WTC11 (cell line): ENCODE measurements around the gene MCFD2. TPM values are rescaled to one million over a fixed set of nuclear protein-coding genes. Genes with fewer than 3 reads are reported as not detected.

Source experiments
- ATAC-seq: fragments of 200-7000 bp; cut with Tn5 transposase; 2 replicates; pipeline ENCODE4 v1.10.0; 2021; ENCODE audit warnings: mild to moderate bottlenecking, moderate library complexity
- CTCF ChIA-PET: fragments of 300-600 bp; sonication (Branson Sonifier 250); formaldehyde crosslinking; loops from one replicate; lab custom pipeline; 2021; ENCODE audit warnings: antibody characterized with exemption; lab: Charles Lee
- POLR2A ChIA-PET: fragments of 350-600 bp; sonication (Branson Sonifier 250); formaldehyde crosslinking; loops from one replicate; lab custom pipeline; 2021; ENCODE audit warnings: antibody characterized with exemption; lab: Charles Lee
- DNase-seq: peaks from one replicate; pipeline ENCODE4 v3.0.0; 2021; ENCODE audit warnings: low spot score
- H3K27ac Mint-ChIP-seq: 2 replicates; pipeline ENCODE4 v1.8.0; 2021; ENCODE audit warnings: mixed read lengths
- H3K27me3 Mint-ChIP-seq: 2 replicates; pipeline ENCODE4 v1.8.0; 2021; ENCODE audit warnings: low read depth, mild to moderate bottlenecking, moderate library complexity, mixed read lengths
- H3K36me3 Mint-ChIP-seq: 2 replicates; pipeline ENCODE4 v1.8.0; 2021; ENCODE audit warnings: mixed read lengths
- H3K4me1 Mint-ChIP-seq: 2 replicates; pipeline ENCODE4 v1.8.0; 2022; ENCODE audit warnings: mixed read lengths
- H3K4me3 Mint-ChIP-seq: 2 replicates; pipeline ENCODE4 v1.8.0; 2021; ENCODE audit warnings: mild to moderate bottlenecking, moderate library complexity, mixed read lengths
- H3K9me3 Mint-ChIP-seq: 2 replicates; pipeline ENCODE4 v1.8.0; 2021; ENCODE audit warnings: mixed read lengths
- FOXJ3 ChIP-seq: sonication (generic); formaldehyde crosslinking; IDR thresholded peaks from 2 replicates; pipeline ENCODE4 v1.9.0; 2021; ENCODE audit warnings: missing genetic modification reagents, mild to moderate bottlenecking, borderline replicate concordance
- FOXK1 ChIP-seq: sonication (generic); formaldehyde crosslinking; IDR thresholded peaks from 2 replicates; pipeline ENCODE4 v1.8.0; 2022; ENCODE audit warnings: mild to moderate bottlenecking, moderate library complexity, missing genetic modification reagents
- GABPB1 ChIP-seq: sonication (generic); formaldehyde crosslinking; IDR thresholded peaks from 2 replicates; pipeline ENCODE4 v1.8.1; 2023; ENCODE audit warnings: mild to moderate bottlenecking, missing genetic modification reagents
- GRHL2 ChIP-seq: fragments of 250-450 bp; sonication (Bioruptor Pico); IDR thresholded peaks from 2 replicates; pipeline ENCODE4 v1.8.0; 2022; ENCODE audit warnings: mild to moderate bottlenecking, moderate library complexity; ENCODE audit not compliant: insufficient replicate concordance, severe bottlenecking
- GTF2I ChIP-seq: fragments of 250-450 bp; sonication (Bioruptor Pico); conservative IDR thresholded peaks from 2 replicates; pipeline ENCODE4 v1.4.0; 2021; ENCODE audit warnings: mild to moderate bottlenecking
- HMGA2 ChIP-seq: fragments of 250-450 bp; sonication (Bioruptor Pico); IDR thresholded peaks from 2 replicates; pipeline ENCODE4 v1.4.0; 2021; ENCODE audit warnings: mild to moderate bottlenecking, moderate library complexity
- MXD4 ChIP-seq: fragments of 250-450 bp; sonication (Bioruptor Pico); IDR thresholded peaks from 2 replicates; pipeline ENCODE4 v1.8.0; 2021; ENCODE audit warnings: mild to moderate bottlenecking, moderate library complexity, borderline replicate concordance
- NR2C2 ChIP-seq: sonication (generic); formaldehyde crosslinking; IDR thresholded peaks from 2 replicates; pipeline ENCODE4 v1.8.0; 2022; ENCODE audit warnings: mild to moderate bottlenecking, missing genetic modification reagents
- TEAD1 ChIP-seq: sonication (generic); formaldehyde crosslinking; IDR thresholded peaks from 2 replicates; pipeline ENCODE4 v1.8.0; 2022; ENCODE audit warnings: mild to moderate bottlenecking, missing genetic modification reagents
- ZBTB21 ChIP-seq: sonication (generic); formaldehyde crosslinking; IDR thresholded peaks from 2 replicates; pipeline ENCODE4 v1.8.1; 2023; ENCODE audit warnings: mild to moderate bottlenecking, missing genetic modification reagents, borderline replicate concordance
- ZNF219 ChIP-seq: sonication (generic); formaldehyde crosslinking; IDR thresholded peaks from 2 replicates; pipeline ENCODE4 v1.8.0; 2023; ENCODE audit warnings: missing genetic modification reagents, mild to moderate bottlenecking, borderline replicate concordance
- ZNF396 ChIP-seq: fragments of 250-450 bp; sonication (Bioruptor Pico); IDR thresholded peaks from 2 replicates; pipeline ENCODE4 v1.8.0; 2021; ENCODE audit warnings: mild to moderate bottlenecking, moderate library complexity, borderline replicate concordance
- total RNA-seq: library from RNA; stranded (reverse); gene quantifications from 3 replicates; pipeline ENCODE4 v1.2.3, GENCODE V29; 2021
- TF ChIP-seq, protein P1 (sequence below): sonication (generic); formaldehyde crosslinking; IDR thresholded peaks from 2 replicates; pipeline ENCODE4 v1.8.0; 2022; ENCODE audit warnings: missing genetic modification reagents
- TF ChIP-seq, protein P2 (sequence below): sonication (generic); formaldehyde crosslinking; IDR thresholded peaks from 2 replicates; pipeline ENCODE4 v1.8.0; 2023; ENCODE audit warnings: mild to moderate bottlenecking, missing genetic modification reagents
- TF ChIP-seq, protein P3 (sequence below): fragments of 250-450 bp; sonication (Bioruptor Pico); IDR thresholded peaks from 2 replicates; pipeline ENCODE4 v1.9.0; 2021; ENCODE audit warnings: mild to moderate bottlenecking
- TF ChIP-seq, protein P4 (sequence below): sonication (generic); formaldehyde crosslinking; IDR thresholded peaks from 2 replicates; pipeline ENCODE4 v1.8.1; 2022; ENCODE audit warnings: mild to moderate bottlenecking, missing genetic modification reagents, moderate library complexity, borderline replicate concordance
- TF ChIP-seq, protein P5 (sequence below): sonication (generic); formaldehyde crosslinking; IDR thresholded peaks from 2 replicates; pipeline ENCODE4 v1.8.0; 2022; ENCODE audit warnings: mild to moderate bottlenecking, missing genetic modification reagents
- TF ChIP-seq, protein P6 (sequence below): sonication (generic); formaldehyde crosslinking; IDR thresholded peaks from 2 replicates; pipeline ENCODE4 v1.8.0; 2023; ENCODE audit warnings: missing genetic modification reagents
- TF ChIP-seq, protein P7 (sequence below): sonication (generic); formaldehyde crosslinking; IDR thresholded peaks from 2 replicates; pipeline ENCODE4 v1.8.1; 2022; ENCODE audit warnings: low read depth, missing genetic modification reagents, borderline replicate concordance

MCFD2 gene
- total RNA-seq, 1 experiment from 2014 or later, result 68.1 TPM

DNA sequence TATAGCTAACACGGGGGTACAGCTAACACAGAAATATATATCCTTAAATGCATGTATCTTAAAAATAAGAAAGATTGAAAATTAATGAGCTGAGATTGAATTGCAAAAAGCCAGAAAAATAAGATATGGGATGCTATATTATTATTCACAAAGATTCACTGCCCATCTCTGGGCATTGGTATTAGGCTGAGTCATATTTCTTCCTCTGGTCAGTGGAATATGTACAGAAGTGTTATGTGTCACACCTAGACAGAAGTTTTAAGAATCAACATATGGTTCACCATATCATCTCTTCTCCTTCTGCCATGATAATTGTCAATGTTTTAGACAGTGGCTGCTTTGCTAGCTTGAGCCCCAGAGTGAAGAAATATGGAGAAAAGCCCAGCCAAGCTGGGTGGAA is 14.0 kb upstream of the MCFD2 start:
- Mint-ChIP-seq H3K27ac (no peak overlapping the region), H3K9me3 (peaks cover 14% of the 10 kb centered on the region), H3K4me3 (no peak overlapping the region), H3K36me3 (peaks cover 17% of the 10 kb centered on the region), H3K4me1 (peaks cover 8% of the 10 kb centered on the region), H3K27me3 (peaks cover 5% of the 10 kb centered on the region; the same call in 1 of the 2 replicates)
- TF ChIP-seq, protein P1, sequence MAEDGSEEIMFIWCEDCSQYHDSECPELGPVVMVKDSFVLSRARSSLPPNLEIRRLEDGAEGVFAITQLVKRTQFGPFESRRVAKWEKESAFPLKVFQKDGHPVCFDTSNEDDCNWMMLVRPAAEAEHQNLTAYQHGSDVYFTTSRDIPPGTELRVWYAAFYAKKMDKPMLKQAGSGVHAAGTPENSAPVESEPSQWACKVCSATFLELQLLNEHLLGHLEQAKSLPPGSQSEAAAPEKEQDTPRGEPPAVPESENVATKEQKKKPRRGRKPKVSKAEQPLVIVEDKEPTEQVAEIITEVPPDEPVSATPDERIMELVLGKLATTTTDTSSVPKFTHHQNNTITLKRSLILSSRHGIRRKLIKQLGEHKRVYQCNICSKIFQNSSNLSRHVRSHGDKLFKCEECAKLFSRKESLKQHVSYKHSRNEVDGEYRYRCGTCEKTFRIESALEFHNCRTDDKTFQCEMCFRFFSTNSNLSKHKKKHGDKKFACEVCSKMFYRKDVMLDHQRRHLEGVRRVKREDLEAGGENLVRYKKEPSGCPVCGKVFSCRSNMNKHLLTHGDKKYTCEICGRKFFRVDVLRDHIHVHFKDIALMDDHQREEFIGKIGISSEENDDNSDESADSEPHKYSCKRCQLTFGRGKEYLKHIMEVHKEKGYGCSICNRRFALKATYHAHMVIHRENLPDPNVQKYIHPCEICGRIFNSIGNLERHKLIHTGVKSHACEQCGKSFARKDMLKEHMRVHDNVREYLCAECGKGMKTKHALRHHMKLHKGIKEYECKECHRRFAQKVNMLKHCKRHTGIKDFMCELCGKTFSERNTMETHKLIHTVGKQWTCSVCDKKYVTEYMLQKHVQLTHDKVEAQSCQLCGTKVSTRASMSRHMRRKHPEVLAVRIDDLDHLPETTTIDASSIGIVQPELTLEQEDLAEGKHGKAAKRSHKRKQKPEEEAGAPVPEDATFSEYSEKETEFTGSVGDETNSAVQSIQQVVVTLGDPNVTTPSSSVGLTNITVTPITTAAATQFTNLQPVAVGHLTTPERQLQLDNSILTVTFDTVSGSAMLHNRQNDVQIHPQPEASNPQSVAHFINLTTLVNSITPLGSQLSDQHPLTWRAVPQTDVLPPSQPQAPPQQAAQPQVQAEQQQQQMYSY, result no peak
- TF ChIP-seq, protein P2, sequence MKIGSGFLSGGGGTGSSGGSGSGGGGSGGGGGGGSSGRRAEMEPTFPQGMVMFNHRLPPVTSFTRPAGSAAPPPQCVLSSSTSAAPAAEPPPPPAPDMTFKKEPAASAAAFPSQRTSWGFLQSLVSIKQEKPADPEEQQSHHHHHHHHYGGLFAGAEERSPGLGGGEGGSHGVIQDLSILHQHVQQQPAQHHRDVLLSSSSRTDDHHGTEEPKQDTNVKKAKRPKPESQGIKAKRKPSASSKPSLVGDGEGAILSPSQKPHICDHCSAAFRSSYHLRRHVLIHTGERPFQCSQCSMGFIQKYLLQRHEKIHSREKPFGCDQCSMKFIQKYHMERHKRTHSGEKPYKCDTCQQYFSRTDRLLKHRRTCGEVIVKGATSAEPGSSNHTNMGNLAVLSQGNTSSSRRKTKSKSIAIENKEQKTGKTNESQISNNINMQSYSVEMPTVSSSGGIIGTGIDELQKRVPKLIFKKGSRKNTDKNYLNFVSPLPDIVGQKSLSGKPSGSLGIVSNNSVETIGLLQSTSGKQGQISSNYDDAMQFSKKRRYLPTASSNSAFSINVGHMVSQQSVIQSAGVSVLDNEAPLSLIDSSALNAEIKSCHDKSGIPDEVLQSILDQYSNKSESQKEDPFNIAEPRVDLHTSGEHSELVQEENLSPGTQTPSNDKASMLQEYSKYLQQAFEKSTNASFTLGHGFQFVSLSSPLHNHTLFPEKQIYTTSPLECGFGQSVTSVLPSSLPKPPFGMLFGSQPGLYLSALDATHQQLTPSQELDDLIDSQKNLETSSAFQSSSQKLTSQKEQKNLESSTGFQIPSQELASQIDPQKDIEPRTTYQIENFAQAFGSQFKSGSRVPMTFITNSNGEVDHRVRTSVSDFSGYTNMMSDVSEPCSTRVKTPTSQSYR (CRISPR knock-in tag), result no peak
- TF ChIP-seq, protein P3, sequence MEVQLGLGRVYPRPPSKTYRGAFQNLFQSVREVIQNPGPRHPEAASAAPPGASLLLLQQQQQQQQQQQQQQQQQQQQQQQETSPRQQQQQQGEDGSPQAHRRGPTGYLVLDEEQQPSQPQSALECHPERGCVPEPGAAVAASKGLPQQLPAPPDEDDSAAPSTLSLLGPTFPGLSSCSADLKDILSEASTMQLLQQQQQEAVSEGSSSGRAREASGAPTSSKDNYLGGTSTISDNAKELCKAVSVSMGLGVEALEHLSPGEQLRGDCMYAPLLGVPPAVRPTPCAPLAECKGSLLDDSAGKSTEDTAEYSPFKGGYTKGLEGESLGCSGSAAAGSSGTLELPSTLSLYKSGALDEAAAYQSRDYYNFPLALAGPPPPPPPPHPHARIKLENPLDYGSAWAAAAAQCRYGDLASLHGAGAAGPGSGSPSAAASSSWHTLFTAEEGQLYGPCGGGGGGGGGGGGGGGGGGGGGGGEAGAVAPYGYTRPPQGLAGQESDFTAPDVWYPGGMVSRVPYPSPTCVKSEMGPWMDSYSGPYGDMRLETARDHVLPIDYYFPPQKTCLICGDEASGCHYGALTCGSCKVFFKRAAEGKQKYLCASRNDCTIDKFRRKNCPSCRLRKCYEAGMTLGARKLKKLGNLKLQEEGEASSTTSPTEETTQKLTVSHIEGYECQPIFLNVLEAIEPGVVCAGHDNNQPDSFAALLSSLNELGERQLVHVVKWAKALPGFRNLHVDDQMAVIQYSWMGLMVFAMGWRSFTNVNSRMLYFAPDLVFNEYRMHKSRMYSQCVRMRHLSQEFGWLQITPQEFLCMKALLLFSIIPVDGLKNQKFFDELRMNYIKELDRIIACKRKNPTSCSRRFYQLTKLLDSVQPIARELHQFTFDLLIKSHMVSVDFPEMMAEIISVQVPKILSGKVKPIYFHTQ (CRISPR knock-in tag), result no peak
- TF ChIP-seq GABPB1 (CRISPR knock-in tag), result no peak
- TF ChIP-seq, protein P4, sequence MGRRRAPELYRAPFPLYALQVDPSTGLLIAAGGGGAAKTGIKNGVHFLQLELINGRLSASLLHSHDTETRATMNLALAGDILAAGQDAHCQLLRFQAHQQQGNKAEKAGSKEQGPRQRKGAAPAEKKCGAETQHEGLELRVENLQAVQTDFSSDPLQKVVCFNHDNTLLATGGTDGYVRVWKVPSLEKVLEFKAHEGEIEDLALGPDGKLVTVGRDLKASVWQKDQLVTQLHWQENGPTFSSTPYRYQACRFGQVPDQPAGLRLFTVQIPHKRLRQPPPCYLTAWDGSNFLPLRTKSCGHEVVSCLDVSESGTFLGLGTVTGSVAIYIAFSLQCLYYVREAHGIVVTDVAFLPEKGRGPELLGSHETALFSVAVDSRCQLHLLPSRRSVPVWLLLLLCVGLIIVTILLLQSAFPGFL (CRISPR knock-in tag), result no peak
- no peak for TF ChIP-seq MXD4 (CRISPR knock-in tag)
- TF ChIP-seq, protein P5, sequence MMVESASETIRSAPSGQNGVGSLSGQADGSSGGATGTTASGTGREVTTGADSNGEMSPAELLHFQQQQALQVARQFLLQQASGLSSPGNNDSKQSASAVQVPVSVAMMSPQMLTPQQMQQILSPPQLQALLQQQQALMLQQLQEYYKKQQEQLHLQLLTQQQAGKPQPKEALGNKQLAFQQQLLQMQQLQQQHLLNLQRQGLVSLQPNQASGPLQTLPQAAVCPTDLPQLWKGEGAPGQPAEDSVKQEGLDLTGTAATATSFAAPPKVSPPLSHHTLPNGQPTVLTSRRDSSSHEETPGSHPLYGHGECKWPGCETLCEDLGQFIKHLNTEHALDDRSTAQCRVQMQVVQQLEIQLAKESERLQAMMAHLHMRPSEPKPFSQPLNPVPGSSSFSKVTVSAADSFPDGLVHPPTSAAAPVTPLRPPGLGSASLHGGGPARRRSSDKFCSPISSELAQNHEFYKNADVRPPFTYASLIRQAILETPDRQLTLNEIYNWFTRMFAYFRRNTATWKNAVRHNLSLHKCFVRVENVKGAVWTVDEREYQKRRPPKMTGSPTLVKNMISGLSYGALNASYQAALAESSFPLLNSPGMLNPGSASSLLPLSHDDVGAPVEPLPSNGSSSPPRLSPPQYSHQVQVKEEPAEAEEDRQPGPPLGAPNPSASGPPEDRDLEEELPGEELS, result no peak
- no peak for TF ChIP-seq ZNF396 (CRISPR knock-in tag)
- TF ChIP-seq HMGA2 (CRISPR knock-in tag), result no peak
- TF ChIP-seq NR2C2, result no peak
- TF ChIP-seq FOXJ3 (CRISPR knock-in tag), result no peak
- TF ChIP-seq GTF2I (CRISPR knock-in tag), result no peak
- no peak for TF ChIP-seq ZBTB21 (CRISPR knock-in tag)
- TF ChIP-seq, protein P6, sequence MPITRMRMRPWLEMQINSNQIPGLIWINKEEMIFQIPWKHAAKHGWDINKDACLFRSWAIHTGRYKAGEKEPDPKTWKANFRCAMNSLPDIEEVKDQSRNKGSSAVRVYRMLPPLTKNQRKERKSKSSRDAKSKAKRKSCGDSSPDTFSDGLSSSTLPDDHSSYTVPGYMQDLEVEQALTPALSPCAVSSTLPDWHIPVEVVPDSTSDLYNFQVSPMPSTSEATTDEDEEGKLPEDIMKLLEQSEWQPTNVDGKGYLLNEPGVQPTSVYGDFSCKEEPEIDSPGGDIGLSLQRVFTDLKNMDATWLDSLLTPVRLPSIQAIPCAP, result no peak
- TF ChIP-seq GRHL2, result no peak
- TF ChIP-seq, protein P7, sequence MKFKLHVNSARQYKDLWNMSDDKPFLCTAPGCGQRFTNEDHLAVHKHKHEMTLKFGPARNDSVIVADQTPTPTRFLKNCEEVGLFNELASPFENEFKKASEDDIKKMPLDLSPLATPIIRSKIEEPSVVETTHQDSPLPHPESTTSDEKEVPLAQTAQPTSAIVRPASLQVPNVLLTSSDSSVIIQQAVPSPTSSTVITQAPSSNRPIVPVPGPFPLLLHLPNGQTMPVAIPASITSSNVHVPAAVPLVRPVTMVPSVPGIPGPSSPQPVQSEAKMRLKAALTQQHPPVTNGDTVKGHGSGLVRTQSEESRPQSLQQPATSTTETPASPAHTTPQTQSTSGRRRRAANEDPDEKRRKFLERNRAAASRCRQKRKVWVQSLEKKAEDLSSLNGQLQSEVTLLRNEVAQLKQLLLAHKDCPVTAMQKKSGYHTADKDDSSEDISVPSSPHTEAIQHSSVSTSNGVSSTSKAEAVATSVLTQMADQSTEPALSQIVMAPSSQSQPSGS, result no peak
- TF ChIP-seq ZNF219 (CRISPR knock-in tag), result no peak
- TF ChIP-seq FOXK1 (CRISPR knock-in tag), result no peak
- TF ChIP-seq TEAD1 (CRISPR knock-in tag), result no peak
- ATAC-seq (no peak), DNase-seq (no peak)
- POLR2A ChIA-PET, result interaction anchor here (0.7 kb wide), 1 partner anchor 515 kb away, joined by 5 read pairs; no protein-coding TSS in a partner anchor
- CTCF ChIA-PET, result interaction anchor here (0.6 to 3.4 kb wide), 5 partner anchors 8 to 393 kb away, joined by 3 to 12 read pairs (median 3); no protein-coding TSS in a partner anchor
